HG03575 (cell line): ENCODE data around the gene TMEM106B.
A peak's percentile ranks its signal among the peaks of the same experiment; 100 is the strongest.
"Not testable (repeated sequence)": the region's sequence is repeated elsewhere in the genome, so short reads cannot be mapped to it uniquely, and the experiment has no call there.

Source experiments
- ATAC-seq: cut with Tn5 transposase; IDR thresholded peaks from one replicate; pipeline ENCODE4 v1.9.1; 2021; ENCODE audit not compliant: unreplicated experiment, insufficient number of reproducible peaks, low FRiP score; ENCODE audit errors: extremely low read depth

The TMEM106B gene

DNA sequence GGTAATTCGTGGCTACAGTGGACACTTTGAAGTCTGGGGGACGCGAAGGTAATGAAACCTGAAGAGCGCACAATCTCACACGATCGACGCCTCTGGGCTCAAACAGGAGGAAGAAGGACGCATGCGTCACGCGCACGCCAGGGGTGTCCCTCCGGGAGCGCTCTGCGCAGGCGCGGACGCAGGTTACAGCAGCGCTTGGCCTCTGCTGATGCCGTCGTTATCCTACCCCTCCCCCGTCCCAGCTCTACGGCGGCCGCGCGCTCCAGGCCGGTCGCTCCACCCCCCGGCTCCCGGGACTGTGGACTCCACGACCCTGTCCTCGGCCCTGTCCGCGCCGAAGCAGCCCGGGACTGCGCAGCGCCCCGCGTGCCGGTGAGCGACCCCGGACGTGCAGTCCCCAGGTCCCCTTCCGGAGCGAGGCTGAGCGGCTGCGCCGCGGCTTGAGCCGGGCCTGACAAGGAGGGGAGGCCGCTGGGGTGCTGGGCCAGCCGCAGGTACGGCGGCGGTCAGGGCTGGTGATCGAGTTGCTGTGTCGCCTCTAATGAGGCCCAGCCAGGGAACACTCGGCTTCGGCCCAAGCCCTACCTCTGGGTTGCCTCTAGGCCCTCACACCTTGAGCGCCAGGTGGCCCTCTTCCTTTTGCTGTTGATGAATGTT is at the start of gene TMEM106B:
TMEM106B (plus strand) TSS at position 241 of the 657 bp plus-strand sequence. CDS start 3,517 bp downstream, outside the sequence.
- peak; percentile 79 for ATAC-seq

DNA sequence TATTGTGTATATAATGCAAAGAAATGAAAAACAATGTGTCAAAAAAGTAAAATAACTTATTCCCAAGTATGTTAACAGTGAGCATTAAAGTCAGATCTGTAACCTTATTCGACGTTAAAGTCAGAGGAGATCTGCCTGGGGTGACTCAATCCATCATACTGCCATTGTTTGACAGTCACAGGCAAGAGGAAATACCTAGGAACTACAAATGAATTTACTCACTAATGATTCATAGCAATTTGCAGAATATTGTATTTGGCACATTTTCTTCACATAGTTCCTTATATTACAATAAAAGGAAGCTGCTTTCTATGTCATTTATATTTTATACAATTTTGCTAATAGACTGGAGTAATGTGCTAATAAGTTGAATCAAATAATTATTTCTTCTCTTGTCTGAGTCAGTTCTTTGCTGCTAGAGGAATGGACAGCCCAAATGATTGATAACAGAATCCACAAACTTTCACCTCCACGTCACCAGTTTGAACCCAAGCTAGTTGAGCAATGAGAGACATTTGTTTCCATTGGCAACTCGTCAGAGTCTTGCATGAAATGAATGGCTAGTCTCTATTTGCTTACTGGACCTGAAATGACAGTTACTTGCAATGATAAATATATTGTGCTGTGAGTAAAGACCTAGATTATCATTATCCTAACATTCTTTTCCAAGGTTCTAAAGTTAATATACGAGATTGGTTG is 48.5 kb upstream of the TMEM106B start:
- no peak for ATAC-seq

DNA sequence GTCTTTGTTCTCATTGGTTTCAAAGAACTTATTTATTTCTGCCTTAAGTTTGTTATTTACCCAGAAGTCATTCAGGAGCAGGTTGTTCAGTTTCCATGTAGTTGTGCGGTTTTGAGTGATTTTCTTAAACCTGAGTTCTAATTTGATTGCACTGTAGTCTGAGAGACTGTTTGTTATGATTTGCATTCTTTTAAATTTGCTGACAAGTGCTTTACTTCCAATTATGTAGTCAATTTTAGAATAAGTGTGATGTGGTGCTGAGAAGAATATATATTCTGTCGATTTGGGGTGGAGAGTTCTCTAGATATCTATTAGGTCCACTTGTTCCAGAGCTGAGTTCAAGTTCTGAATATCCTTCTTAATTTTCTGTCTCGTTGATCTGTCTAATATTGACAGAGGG is 43.0 kb upstream of the TMEM106B start:
- ATAC-seq, result not testable (repeated sequence)

DNA sequence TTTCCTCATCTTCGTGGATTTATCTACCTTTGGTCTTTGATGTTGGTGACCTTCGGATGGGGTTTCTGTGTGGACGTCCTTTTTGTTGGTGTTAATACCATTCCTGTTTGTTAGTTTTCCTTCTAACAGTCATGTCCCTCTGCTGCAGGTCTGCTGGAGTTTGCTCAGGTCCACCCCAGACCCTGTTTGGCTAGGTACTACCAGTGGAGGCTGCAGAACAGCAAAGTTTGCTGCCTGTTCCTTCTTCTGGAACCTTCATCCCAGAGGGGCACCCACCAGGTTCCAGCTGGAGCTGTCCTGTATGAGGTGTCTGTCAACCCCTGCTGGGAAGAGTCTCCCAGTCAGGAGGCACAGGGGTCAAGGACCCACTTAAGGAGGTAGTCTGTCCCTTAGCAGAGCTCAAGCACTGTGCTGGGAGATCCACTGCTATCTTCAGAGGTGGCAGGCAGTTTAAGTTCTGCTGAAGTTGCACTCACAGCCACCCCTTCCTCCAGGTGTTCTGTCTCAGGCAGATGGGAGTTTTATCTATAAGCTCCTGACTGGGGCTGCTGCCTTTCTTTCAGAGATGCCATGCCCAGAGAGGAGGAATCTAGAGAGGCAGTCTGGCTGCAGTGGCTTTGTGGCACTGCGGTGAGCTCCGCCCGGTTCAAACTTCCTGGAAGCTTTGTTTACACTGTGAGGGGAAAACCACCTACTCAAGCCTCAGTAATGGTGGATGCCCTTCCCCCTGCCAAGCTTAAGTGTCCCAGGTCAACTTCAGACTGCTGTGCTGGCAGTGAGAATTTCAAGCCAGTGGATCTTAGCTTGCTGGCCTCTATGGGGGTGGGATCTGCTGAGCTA is 40.9 kb upstream of the TMEM106B start:
- not testable (repeated sequence) for ATAC-seq

DNA sequence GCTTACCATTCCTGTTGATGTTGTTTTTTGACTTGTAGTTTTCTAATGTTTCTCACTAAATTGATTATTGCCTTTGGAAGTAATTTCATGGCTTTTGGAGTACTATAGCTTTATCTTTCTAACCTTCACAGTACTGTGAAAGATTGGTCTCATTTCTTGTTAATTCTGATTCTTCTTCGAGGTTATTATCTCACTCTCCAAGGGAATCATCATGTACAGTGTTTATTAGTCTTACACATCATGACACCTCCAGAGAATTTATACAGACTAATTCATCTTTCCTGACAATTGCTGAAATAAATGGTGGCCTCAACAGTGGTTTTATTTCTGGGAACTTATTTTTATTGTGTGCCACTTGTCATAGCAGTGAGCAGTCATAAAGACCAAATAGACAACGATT is 37.4 kb upstream of the TMEM106B start:
- ATAC-seq, result no peak

DNA sequence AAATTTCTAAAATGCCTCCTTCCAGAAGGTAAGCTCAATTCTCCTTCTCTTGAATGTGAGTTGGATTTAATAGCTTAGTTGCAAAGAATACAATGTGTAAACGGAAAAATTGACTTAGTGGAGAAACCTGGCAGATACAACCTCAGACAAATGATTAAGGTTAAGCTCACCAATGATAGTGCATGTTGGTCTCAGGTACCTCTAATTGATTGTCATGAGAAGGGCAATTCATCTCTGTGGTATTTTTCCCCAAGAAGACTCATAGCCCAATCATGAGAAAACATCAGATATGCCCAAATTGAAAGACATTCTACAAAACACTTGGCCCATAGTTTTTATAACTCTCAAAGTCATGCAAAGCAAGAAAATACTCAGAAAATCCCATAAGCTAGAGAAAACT is 36.2 kb upstream of the TMEM106B start:
- no peak for ATAC-seq

GRCh38 chr7:12178317-12178716 is 32.8 kb upstream of the TMEM106B start:
- no peak for ATAC-seq

- ATAC-seq, result no peak
These were observed 16.7 kb upstream of the TMEM106B start for GRCh38 chr7:12194426-12194825.

DNA sequence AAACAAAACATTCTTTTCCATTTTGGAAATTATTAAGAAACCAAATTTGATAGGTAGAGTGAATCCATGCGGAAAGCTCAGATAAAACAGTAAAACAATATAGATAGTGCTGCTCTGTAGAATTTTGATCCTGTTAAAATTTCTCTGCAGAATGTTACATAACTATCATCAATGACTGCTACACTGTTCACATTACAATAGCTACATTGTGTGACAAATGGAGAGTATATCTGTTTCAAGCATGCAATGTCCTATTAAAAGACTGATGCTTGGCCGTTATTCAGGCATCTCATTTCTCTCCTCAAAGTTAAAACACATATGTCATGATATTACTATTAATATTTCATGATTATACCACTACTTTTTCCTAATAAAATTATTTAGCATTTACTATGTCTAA is 14.7 kb upstream of the TMEM106B start:
- no peak for ATAC-seq

GRCh38 chr7:12199363-12199762 is 11.7 kb upstream of the TMEM106B start:
- ATAC-seq, result no peak

DNA sequence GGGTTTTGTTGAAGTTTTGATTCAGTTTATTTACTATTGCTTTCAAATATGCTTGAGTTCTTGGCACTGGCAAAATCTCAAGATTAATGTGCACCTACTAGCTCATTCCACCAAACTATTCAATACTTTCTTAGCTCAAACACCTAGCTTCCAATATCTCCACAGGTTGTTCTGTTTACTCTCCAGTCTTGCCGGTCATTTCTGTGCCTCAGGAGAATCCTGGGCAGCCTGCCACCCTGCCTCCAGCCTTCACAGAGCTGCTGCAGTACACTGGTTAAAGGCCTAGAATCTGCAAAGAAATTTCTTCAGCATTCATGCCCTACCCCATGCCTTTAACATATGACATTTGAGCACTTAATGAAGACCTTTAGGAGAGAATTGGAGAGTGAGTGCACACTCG is 4.0 kb upstream of the TMEM106B start:
- no peak for ATAC-seq

DNA sequence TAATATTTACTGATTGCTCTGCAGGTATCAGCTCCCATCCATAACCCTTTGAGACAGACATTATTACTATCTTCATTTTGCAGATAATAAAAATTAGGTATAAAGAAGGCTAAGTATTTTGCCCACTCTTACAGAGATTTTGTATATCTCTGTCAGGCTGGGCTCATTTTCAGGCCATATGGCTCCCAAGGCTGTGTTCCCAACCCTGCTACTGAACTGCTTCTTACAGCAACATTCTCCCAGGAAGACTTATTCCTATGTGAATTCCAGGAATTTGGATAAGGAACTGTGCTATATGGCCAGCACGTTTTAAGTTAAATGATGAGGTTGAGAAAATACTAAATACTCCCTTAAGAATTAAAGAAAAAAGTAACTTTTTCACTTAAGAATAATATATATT is 1.9 kb upstream of the TMEM106B start:
- no peak for ATAC-seq

- peak; percentile 17 for ATAC-seq
These were observed 678 bp upstream of the TMEM106B start for GRCh38 chr7:12210179-12211053.

- ATAC-seq, result no peak
These were observed 804 bp downstream of the TMEM106B start for GRCh38 chr7:12211711-12212485.

DNA sequence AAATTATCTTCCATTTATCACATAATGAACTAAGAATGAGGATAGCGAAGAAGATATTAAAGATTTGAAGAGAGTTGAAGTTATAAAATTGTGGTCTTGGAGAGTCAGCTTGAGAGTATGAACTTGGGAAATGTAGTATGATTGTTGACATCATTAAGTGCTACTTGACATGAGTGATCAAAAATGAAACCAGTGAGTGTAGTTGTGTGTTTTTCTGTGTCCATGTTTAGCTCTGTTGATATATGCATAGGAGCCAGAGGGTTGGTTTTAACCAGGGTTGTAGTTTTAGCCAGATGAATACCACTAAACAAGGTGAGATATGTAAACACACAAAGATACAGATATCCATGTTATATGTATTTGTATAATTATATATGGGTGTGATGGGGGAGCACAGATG is 6.2 kb downstream of the TMEM106B start:
- ATAC-seq, result no peak

DNA sequence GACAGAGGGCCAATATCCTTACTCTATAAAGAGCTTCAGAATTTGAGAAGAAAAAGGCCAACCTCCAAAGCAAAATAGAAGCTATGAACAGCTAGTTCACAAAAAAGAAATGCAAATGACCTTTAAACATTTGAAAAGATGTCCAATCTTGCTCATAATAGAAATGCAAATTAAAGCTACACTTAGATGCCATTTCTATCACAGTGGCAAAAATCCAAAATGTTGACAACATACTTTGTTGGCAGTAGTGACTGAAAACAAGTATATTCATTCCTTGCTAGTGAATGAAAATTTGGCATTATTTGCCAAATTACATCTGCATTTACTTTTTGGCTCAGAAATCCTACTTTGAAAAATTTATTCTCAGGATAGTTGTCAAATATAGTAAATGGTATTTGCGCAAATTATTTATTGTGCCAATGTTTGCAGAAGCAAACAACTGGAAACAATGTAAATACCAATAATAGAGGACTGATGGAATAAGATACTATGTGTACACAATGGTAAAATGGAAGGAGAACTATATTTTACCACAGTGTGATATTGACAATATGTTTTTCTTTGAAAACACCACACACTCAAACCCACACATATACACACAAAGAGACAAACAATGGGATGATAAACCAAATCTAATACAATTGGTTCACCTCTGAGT is 9.4 kb downstream of the TMEM106B start:
- ATAC-seq, result no peak

GRCh38 chr7:12221414-12221813 is 10.3 kb downstream of the TMEM106B start:
- no peak for ATAC-seq
